HCT116 (cell line): ENCODE results near the gene STOX2.

Experiments
- CTCF ChIP-seq, 3 experiments: fragments of 200-600 bp in 1 of 3; sonication (generic) in 1 of 3; IDR thresholded peaks in 2 of 3; conservative IDR thresholded peaks in 1 of 3; 2 replicates each; pipeline ENCODE4 v1.5.1; 2012 to 2017; ENCODE audit warnings: low read depth in 2 of 3, low read length in 2 of 3, antibody characterized with exemption in 1 of 3, borderline replicate concordance in 1 of 3, control low read depth in 1 of 3, mild to moderate bottlenecking in 1 of 3, mixed read lengths in 1 of 3, mixed run types in 1 of 3, moderate library complexity in 1 of 3; ENCODE audit not compliant: insufficient read depth in 1 of 3
- EZH2 ChIP-seq: fragments of 200-600 bp; sonication (generic); IDR thresholded peaks from 2 replicates; pipeline ENCODE4 v1.6.1; 2017; ENCODE audit warnings: antibody characterized with exemption, mixed run types
- JUND ChIP-seq: IDR thresholded peaks from 2 replicates; pipeline ENCODE4 v1.6.1; 2012
- POLR2A ChIP-seq: IDR thresholded peaks from 2 replicates; pipeline ENCODE4 v1.7.0; 2011; ENCODE audit warnings: borderline replicate concordance; ENCODE audit not compliant: insufficient read depth, insufficient read length; ENCODE audit errors: extremely low read depth
- POLR2AphosphoS5 ChIP-seq: IDR thresholded peaks from 2 replicates; pipeline ENCODE4 v1.6.1; 2011; ENCODE audit warnings: mild to moderate bottlenecking, low read depth, low read length, moderate library complexity
- TF ChIP-seq, protein P1 (sequence below): IDR thresholded peaks from 2 replicates; pipeline ENCODE4 v1.6.1; 2012; ENCODE audit warnings: low read depth

DNA sequence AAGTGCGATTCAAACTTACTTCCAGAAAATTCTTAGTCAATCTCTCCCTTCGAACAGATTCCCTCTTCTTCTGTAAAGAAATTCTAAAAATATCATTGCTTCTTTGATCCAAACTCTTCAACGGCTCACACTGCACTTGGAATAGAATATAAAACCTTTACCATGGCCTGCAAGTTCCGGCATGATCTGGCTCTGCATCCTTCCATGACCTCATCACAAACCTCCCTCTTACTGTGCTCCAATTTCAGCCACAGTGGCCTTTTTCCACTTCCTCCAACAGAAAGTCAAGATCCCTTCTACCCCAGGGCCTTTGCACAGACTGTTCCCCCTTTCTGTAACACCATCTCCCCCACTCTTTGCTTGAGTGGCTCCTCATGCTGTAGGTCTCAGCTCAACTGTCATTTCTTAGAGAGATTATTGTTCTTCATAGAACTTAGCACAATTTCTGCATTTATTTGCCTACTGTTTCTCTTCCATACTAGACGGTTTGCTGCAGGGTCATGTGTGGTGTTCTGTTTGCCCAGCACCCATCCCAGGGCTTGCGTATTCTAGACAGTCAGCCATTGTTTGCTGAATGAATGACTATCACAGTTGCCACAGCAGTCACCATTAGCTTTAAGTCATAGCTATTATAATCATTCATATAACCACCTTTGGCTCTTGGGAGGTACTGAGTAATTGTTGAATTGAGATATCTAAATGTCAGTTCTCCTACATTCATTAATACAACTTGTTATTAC lies 1.9 kb upstream of the STOX2 start:
- TF ChIP-seq EZH2 (no peak), CTCF (IDR thresholded peaks at IDR 0.05 in 2 of 3, conservative IDR thresholded peaks at IDR 0.05 in 1 of 3; ENCODE audit: borderline replicate concordance in 1 of 3, insufficient read depth in 1 of 3, low read depth in 2 of 3, low read length in 2 of 3) (no peak), POLR2A (no peak), POLR2AphosphoS5 (no peak), JUND (no peak)
- TF ChIP-seq, protein P1, sequence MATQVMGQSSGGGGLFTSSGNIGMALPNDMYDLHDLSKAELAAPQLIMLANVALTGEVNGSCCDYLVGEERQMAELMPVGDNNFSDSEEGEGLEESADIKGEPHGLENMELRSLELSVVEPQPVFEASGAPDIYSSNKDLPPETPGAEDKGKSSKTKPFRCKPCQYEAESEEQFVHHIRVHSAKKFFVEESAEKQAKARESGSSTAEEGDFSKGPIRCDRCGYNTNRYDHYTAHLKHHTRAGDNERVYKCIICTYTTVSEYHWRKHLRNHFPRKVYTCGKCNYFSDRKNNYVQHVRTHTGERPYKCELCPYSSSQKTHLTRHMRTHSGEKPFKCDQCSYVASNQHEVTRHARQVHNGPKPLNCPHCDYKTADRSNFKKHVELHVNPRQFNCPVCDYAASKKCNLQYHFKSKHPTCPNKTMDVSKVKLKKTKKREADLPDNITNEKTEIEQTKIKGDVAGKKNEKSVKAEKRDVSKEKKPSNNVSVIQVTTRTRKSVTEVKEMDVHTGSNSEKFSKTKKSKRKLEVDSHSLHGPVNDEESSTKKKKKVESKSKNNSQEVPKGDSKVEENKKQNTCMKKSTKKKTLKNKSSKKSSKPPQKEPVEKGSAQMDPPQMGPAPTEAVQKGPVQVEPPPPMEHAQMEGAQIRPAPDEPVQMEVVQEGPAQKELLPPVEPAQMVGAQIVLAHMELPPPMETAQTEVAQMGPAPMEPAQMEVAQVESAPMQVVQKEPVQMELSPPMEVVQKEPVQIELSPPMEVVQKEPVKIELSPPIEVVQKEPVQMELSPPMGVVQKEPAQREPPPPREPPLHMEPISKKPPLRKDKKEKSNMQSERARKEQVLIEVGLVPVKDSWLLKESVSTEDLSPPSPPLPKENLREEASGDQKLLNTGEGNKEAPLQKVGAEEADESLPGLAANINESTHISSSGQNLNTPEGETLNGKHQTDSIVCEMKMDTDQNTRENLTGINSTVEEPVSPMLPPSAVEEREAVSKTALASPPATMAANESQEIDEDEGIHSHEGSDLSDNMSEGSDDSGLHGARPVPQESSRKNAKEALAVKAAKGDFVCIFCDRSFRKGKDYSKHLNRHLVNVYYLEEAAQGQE: no peak
